HepG2 (cell line): ENCODE measurements around the gene NDUFB7. TPM values are rescaled to one million over a fixed set of nuclear protein-coding genes. Genes with fewer than 3 reads are reported as not detected.

Source experiments
- ATAC-seq: fragments of 200-7000 bp; cut with Tn5 transposase; 3 replicates; pipeline ENCODE4 v1.9.1; 2020; ENCODE audit warnings: mild to moderate bottlenecking, moderate library complexity
- Bru-seq: library from RNA; stranded (reverse); fragments of 400-500 nt; gene quantifications from one replicate; lab custom pipeline; 2021; lab: Mats Ljungman, UMichigan
- BruChase-seq, 2 experiments: library from RNA; stranded (reverse); fragments of 400-500 nt; gene quantifications; one replicate each; lab custom pipeline; 2021; lab: Mats Ljungman, UMichigan
- BruUV-seq: library from RNA; stranded (reverse); fragments of 400-500 nt; replicated peaks from 2 replicates; lab custom pipeline; 2021; lab: Mats Ljungman, UMichigan
- CTCF ChIA-PET: fragments of 300-600 bp; formaldehyde crosslinking; extraction: SDS; loops from one replicate; lab custom pipeline; 2021; ENCODE audit warnings: low total read pairs, inconsistent platforms, low intra/inter-chr PET ratio; lab: Yijun Ruan, JAX
- POLR2A ChIA-PET: fragments of 350-600 bp; sonication (Branson Sonifier 250); formaldehyde crosslinking; loops from one replicate; lab custom pipeline; 2020; ENCODE audit warnings: antibody characterized with exemption, inconsistent platforms; lab: Yijun Ruan, JAX
- DNase-seq: peaks from one replicate; pipeline ENCODE4 v3.0.0-alpha.2; 2015; ENCODE audit warnings: low spot score
- FAIRE-seq: peaks from 3 replicates; lab custom pipeline; 2011; peaks lifted over from hg19 to GRCh38; lab: Jason Lieb, UNC
- H2AFZ ChIP-seq: one replicate; pipeline ENCODE4 v1.6.1; 2011; ENCODE audit warnings: low read length, inconsistent platforms
- H3K27ac ChIP-seq: fragments of 300-600 bp; 3 replicates; pipeline ENCODE4 v1.8.0; 2011; ENCODE audit warnings: mixed run types, mild to moderate bottlenecking, mixed read lengths, low read length, inconsistent platforms; ENCODE audit not compliant: insufficient read depth; ENCODE audit errors: extremely low read length
- H3K27me3 ChIP-seq, 2 experiments: fragments of 200-600 bp in 1 of 2; 2 replicates in 1 of 2; 3 replicates in 1 of 2; pipeline versions ENCODE4 v1.6.0 to v1.8.0; 2011; ENCODE audit warnings: low read length in 2 of 2, mild to moderate bottlenecking in 2 of 2, moderate library complexity in 2 of 2, inconsistent platforms in 1 of 2; ENCODE audit not compliant: insufficient read depth in 2 of 2, control insufficient read depth in 1 of 2
- H3K36me3 ChIP-seq, 2 experiments: fragments of 200-600 bp in 1 of 2; replicated peaks in 1 of 2; 2 replicates in 1 of 2; 3 replicates in 1 of 2; pipeline versions ENCODE4 v1.5.1 to v1.8.0; 2011; ENCODE audit warnings: low read length in 2 of 2, inconsistent platforms in 1 of 2; ENCODE audit not compliant: insufficient read depth in 2 of 2, control insufficient read depth in 1 of 2
- H3K4me1 ChIP-seq: 2 replicates; pipeline ENCODE4 v1.5.1; 2012; ENCODE audit warnings: low read length, inconsistent platforms; ENCODE audit not compliant: insufficient read depth
- H3K4me2 ChIP-seq: 2 replicates; pipeline ENCODE4 v1.6.0; 2011; ENCODE audit warnings: low read depth, low read length, inconsistent platforms
- H3K4me3 ChIP-seq, 3 experiments: fragments of 200-600 bp in 1 of 3; sonication (generic), shearing (Covaris generic) in 1 of 3; replicated peaks in 1 of 3; 2 replicates each; pipeline ENCODE4 v1.5.1; 2011 to 2016; ENCODE audit warnings: low read length in 3 of 3, inconsistent platforms in 2 of 3, low read depth in 2 of 3, mild to moderate bottlenecking in 2 of 3, control low read depth in 1 of 3, mixed read lengths in 1 of 3; ENCODE audit not compliant: insufficient read depth in 1 of 3
- H3K79me2 ChIP-seq: one replicate; pipeline ENCODE4 v1.6.1; 2011; ENCODE audit warnings: low read length, inconsistent platforms; ENCODE audit not compliant: insufficient read depth
- H3K9ac ChIP-seq: 2 replicates; pipeline ENCODE4 v1.6.0; 2011; ENCODE audit warnings: mild to moderate bottlenecking, low read depth, low read length, inconsistent platforms; ENCODE audit not compliant: insufficient read depth
- H3K9me3 ChIP-seq: 2 replicates; pipeline ENCODE4 v1.5.1; 2012; ENCODE audit warnings: mild to moderate bottlenecking, low read length
- H4K20me1 ChIP-seq: 2 replicates; pipeline ENCODE4 v1.6.0; 2011; ENCODE audit warnings: inconsistent platforms, mild to moderate bottlenecking, low read length, moderate library complexity; ENCODE audit not compliant: insufficient read depth
- CAMTA2 ChIP-seq: sonication (generic); formaldehyde crosslinking; IDR thresholded peaks from 2 replicates; pipeline ENCODE4 v1.4.0; 2020; ENCODE audit warnings: mild to moderate bottlenecking, missing genetic modification reagents, borderline replicate concordance
- GATAD1 ChIP-seq: IDR thresholded peaks from 2 replicates; pipeline ENCODE4 v1.6.1; 2016; ENCODE audit warnings: missing genetic modification reagents, missing compliant biosample characterization
- JARID2 ChIP-seq: sonication (generic); formaldehyde crosslinking; IDR thresholded peaks from 2 replicates; pipeline ENCODE4 v1.8.1; 2023; ENCODE audit warnings: missing genetic modification reagents, inconsistent platforms; ENCODE audit not compliant: insufficient replicate concordance
- JUN ChIP-seq: sonication (generic); formaldehyde crosslinking; IDR thresholded peaks from 2 replicates; pipeline ENCODE4 v1.4.0; 2020; ENCODE audit warnings: mild to moderate bottlenecking, missing genetic modification reagents
- MAFG ChIP-seq: sonication (generic); formaldehyde crosslinking; IDR thresholded peaks from 2 replicates; pipeline ENCODE4 v1.5.1; 2020; ENCODE audit warnings: mild to moderate bottlenecking, missing genetic modification reagents
- MXD4 ChIP-seq: IDR thresholded peaks from 2 replicates; pipeline ENCODE4 v1.6.1; 2016; ENCODE audit warnings: mild to moderate bottlenecking, missing biosample characterization, missing genetic modification reagents
- NR2F2 ChIP-seq: IDR thresholded peaks from 2 replicates; pipeline ENCODE4 v1.6.1; 2012; ENCODE audit warnings: low read depth, inconsistent platforms, borderline replicate concordance
- POGZ ChIP-seq: sonication (generic); formaldehyde crosslinking; IDR thresholded peaks from 2 replicates; pipeline ENCODE4 v1.4.0; 2020; ENCODE audit warnings: mild to moderate bottlenecking, missing genetic modification reagents
- RBM39 ChIP-seq: fragments of 200-400 bp; formaldehyde crosslinking; IDR thresholded peaks from one replicate; pipeline ENCODE4 v1.6.1; 2018; ENCODE audit warnings: antibody characterized with exemption, mild to moderate bottlenecking, low read depth, low read length; ENCODE audit not compliant: poor library complexity, severe bottlenecking
- SUZ12 ChIP-seq: fragments of 150-350 bp; IDR thresholded peaks from 2 replicates; pipeline ENCODE4 v1.6.1; 2014; ENCODE audit warnings: low read depth, low read length
- ZNF567 ChIP-seq: sonication (generic); formaldehyde crosslinking; IDR thresholded peaks from 2 replicates; pipeline ENCODE4 v1.8.1; 2023; ENCODE audit warnings: mild to moderate bottlenecking, missing genetic modification reagents, borderline replicate concordance
- ZNF605 ChIP-seq: sonication (generic); formaldehyde crosslinking; IDR thresholded peaks from 2 replicates; pipeline ENCODE4 v1.8.0; 2022; ENCODE audit warnings: mild to moderate bottlenecking, missing genetic modification reagents
- WGBS: methylation state at CpG from one replicate; pipeline ENCODE4 v1.1.6; 2017; ENCODE audit warnings: low lambda C conversion rate; 5-methylcytosine and 5-hydroxymethylcytosine counted together
- in situ Hi-C: cut with HindIII; loops from 2 replicates; pipeline ENCODE4 v1.10.0; 2017; ENCODE audit warnings: low pct_unique_long_range_greater_than_20kb; ENCODE audit not compliant: extremely low pct_ligation_motif_present
- intact Hi-C: fragments of 100-400 bp; cut with micrococcal nuclease; formaldehyde crosslinking; loops from one replicate; pipeline ENCODE4 v1.10.0; 2022; ENCODE audit not compliant: unreplicated experiment
- long read RNA-seq, 2 experiments: library from RNA in 1 of 2; library from polyadenylated mRNA in 1 of 2; stranded (forward) in 1 of 2; unstranded in 1 of 2; transcript quantifications; one replicate each; pipeline ENCODE4 v2.0.0, GENCODE V29; 2019 to 2022
- polyA minus RNA-seq, 3 experiments: library from RNA; depleted of rRNA, polyadenylated mRNA; stranded (reverse); fragments of >200 nt; gene quantifications; 2 replicates each; pipeline ENCODE4 v1.2.3, GENCODE V29; 2011; ENCODE audit warnings: low replicate concordance in 1 of 3
- polyA plus RNA-seq, 8 experiments: library from polyadenylated mRNA; depleted of rRNA in 3 of 8; stranded (reverse) in 7 of 8; unstranded in 1 of 8; fragments of >200 nt; fragmentation: Illumina TruSeq in 4 of 8; extraction: Trizol in 4 of 8; gene quantifications; 2 replicates each; pipeline versions ENCODE4 v1.2.1 to v1.2.3, GENCODE V29; 2011 to 2016; ENCODE audit warnings: low read depth in 4 of 8, missing spikeins in 1 of 8, mixed read lengths in 1 of 8; ENCODE audit not compliant: insufficient read depth in 1 of 8
- total RNA-seq, 5 experiments: library from RNA; depleted of rRNA; stranded (reverse); fragments of >200 nt; fragmentation: Illumina TruSeq; extraction: Trizol; gene quantifications; 2 replicates each; pipeline ENCODE4 v1.2.3, GENCODE V29; 2016; ENCODE audit warnings: low read depth in 1 of 5
- TF ChIP-seq, protein P1 (sequence below): sonication (generic); formaldehyde crosslinking; IDR thresholded peaks from 2 replicates; pipeline ENCODE4 v1.5.1; 2020; ENCODE audit warnings: missing genetic modification reagents, mild to moderate bottlenecking, borderline replicate concordance
- TF ChIP-seq, protein P2 (sequence below): sonication (generic); formaldehyde crosslinking; IDR thresholded peaks from 2 replicates; pipeline ENCODE4 v1.4.0; 2020; ENCODE audit warnings: missing genetic modification reagents
- TF ChIP-seq, protein P3 (sequence below): sonication (generic); formaldehyde crosslinking; IDR thresholded peaks from 2 replicates; pipeline ENCODE4 v1.5.0; 2020; ENCODE audit warnings: missing genetic modification reagents, mild to moderate bottlenecking, borderline replicate concordance

The NDUFB7 gene
- 198 and 244 TPM in 2 replicates for total RNA-seq (2016; rRNA removed; fragmentation: Illumina TruSeq; extraction: Trizol)
- total RNA-seq (2016; cell fraction: cytosol; rRNA removed; fragmentation: Illumina TruSeq; extraction: Trizol; ENCODE audit: low read depth): 82.1 and 95.0 TPM in 2 replicates
- 211 and 273 TPM in 2 replicates for total RNA-seq (2016; cell fraction: insoluble cytoplasmic fraction; rRNA removed; fragmentation: Illumina TruSeq; extraction: Trizol)
- 110 and 154 TPM in 2 replicates for total RNA-seq (2016; cell fraction: membrane; rRNA removed; fragmentation: Illumina TruSeq; extraction: Trizol)
- total RNA-seq (2016; cell fraction: nucleus; rRNA removed; fragmentation: Illumina TruSeq; extraction: Trizol): 70.6 and 78.7 TPM in 2 replicates
- 156 and 192 TPM in 2 replicates for polyA plus RNA-seq (2011; rRNA removed)
- 190 and 437 TPM in 2 replicates for polyA plus RNA-seq (2011; cell fraction: cytosol; rRNA removed)
- polyA plus RNA-seq (2011; cell fraction: nucleus; rRNA removed): 175 and 191 TPM in 2 replicates
- polyA plus RNA-seq (2012): 61.7 and 64.5 TPM in 2 replicates
- 81.2 and 92.7 TPM in 2 replicates for polyA plus RNA-seq (2016; cell fraction: cytosol; fragmentation: Illumina TruSeq; extraction: Trizol; ENCODE audit: low read depth)
- 241 and 259 TPM in 2 replicates for polyA plus RNA-seq (2016; cell fraction: insoluble cytoplasmic fraction; fragmentation: Illumina TruSeq; extraction: Trizol; ENCODE audit: low read depth)
- 104 and 120 TPM in 2 replicates for polyA plus RNA-seq (2016; cell fraction: membrane; fragmentation: Illumina TruSeq; extraction: Trizol; ENCODE audit: low read depth)
- polyA plus RNA-seq (2016; cell fraction: nucleus; fragmentation: Illumina TruSeq; extraction: Trizol; ENCODE audit: insufficient read depth, low read depth): 132 and 145 TPM in 2 replicates
- polyA minus RNA-seq (2011; rRNA and poly(A)+ RNA removed; ENCODE audit: low replicate concordance): 70.0 and 85.2 TPM in 2 replicates
- polyA minus RNA-seq (2011; cell fraction: cytosol; rRNA and poly(A)+ RNA removed): 35.3 and 38.9 TPM in 2 replicates
- polyA minus RNA-seq (2011; cell fraction: nucleus; rRNA and poly(A)+ RNA removed): 12.1 and 13.1 TPM in 2 replicates
- percentile 62 among the genes with signal in this experiment for Bru-seq, nascent RNA
- BruChase-seq, experiment 1, labeled RNA remaining after a 6-hour chase: percentile 68 among the genes with signal in this experiment
- percentile 62 among the genes with signal in this experiment for BruChase-seq, experiment 2, labeled RNA remaining after a 2-hour chase
- long read RNA-seq, experiment 1, transcript NDUFB7-201 (3 exons, 531 nt): major isoform, 206 of 208 reads
- long read RNA-seq, experiment 1, partial matches to known transcripts: 2 of 208 reads
- long read RNA-seq, experiment 1, other reads (novel, unspliced or antisense): 0 of 208 reads
- long read RNA-seq, experiment 2, transcript NDUFB7-201 (3 exons, 531 nt): major isoform, 176 of 181 reads
- long read RNA-seq, experiment 2, partial matches to known transcripts: 3 of 181 reads
- long read RNA-seq, experiment 2, other reads (novel, unspliced or antisense): 2 of 181 reads

DNA sequence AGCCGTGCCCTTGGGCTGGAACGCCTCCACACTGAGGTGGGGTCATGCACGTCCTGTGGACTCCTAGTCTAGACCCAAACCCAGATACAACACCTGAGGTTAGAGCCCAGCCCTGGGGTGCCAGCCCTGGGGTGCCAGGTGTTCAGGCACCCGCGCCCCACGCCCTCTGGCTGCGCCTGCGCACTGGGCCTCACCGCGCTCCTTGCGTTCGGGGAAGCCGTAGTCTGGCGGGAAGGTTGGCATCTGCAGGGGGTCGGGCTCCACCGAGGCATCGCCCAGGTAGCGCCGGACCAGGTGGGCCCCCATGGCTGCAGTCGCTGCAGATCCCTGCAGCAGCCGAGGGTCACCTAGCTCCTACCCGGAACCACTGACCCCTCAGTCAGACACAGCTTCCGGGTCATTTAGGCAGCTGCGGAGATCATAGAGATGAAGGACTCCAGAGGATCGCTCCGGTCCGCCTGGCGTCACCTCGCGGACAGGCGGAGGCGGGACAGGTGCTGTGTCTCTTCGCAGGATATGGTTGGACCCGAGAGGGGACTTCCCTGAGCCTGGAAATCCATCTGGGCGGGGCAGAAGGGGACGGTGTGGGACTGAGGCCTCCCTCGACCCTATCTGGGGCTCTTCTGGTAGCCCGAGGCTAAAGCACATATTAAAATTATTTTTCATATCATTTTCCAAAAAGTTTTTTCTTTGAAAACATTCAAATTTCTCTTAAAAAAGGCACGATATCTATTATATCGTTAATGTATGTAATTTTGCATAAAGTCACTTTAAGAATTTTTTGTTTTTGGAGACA, at the start of gene NDUFB7:
Gene NDUFB7, minus strand, starts transcription at position 372 of the 796 bp plus-strand sequence. Its CDS starts 66 bp downstream, at position 306.
- CTCF ChIA-PET: interaction anchor here (0.9 to 1.0 kb wide), 3 partner anchors 15 to 114 kb away, joined by 3 to 4 read pairs (median 3); no protein-coding TSS in a partner anchor
- Histone ChIP-seq H3K27ac (peak within 1 kb of the TSS; percentile 54), H3K9me3 (no peaks in the 10 kb centered on the region), H2AFZ (no peak within 1 kb of the TSS), H3K36me3 (peaks cover 2 to 5% of the 10 kb centered on the region in 2 experiments; a peak in 2 of 5 replicates), H3K9ac (peak within 1 kb of the TSS; percentile 85), H3K27me3 (no peaks in the 10 kb centered on the region; a peak in 1 of 5 replicates), H3K4me1 (peaks cover 50% of the 10 kb centered on the region), H3K4me3 (peak within 1 kb of the TSS; percentile 81 to 99 (median 94)), H4K20me1 (no peaks in the 10 kb centered on the region), H3K4me2 (peak within 1 kb of the TSS; percentile 80), H3K79me2 (peaks cover 13% of the 10 kb centered on the region)
- intact Hi-C loops (no loop called here), in situ Hi-C loops (loop anchor here (5.0 kb wide), 1 partner anchor 115 kb away; no protein-coding TSS in a partner anchor)
- POLR2A ChIA-PET: interaction anchor here (0.6 to 4.6 kb wide), 9 partner anchors 18 to 435 kb away, joined by 3 to 40 read pairs (median 6); partner anchors contain the start of genes DNAJB1 and ZNF333
- FAIRE-seq (peak; percentile 92), DNase-seq (peak; percentile 92), ATAC-seq (peak; percentile 95)
- TSS peak; percentile 72 for BruUV-seq
- under 1% methylated on average over 19 of the region's 40 CpGs for WGBS
- TF ChIP-seq, protein P1, sequence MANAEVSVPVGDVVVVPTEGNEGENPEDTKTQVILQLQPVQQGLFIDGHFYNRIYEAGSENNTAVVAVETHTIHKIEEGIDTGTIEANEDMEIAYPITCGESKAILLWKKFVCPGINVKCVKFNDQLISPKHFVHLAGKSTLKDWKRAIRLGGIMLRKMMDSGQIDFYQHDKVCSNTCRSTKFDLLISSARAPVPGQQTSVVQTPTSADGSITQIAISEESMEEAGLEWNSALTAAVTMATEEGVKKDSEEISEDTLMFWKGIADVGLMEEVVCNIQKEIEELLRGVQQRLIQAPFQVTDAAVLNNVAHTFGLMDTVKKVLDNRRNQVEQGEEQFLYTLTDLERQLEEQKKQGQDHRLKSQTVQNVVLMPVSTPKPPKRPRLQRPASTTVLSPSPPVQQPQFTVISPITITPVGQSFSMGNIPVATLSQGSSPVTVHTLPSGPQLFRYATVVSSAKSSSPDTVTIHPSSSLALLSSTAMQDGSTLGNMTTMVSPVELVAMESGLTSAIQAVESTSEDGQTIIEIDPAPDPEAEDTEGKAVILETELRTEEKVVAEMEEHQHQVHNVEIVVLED (CRISPR knock-in tag): peak; percentile 81; the same call in 1 of the 2 replicates
- TF ChIP-seq ZNF605 (CRISPR knock-in tag) (peak; percentile 61; the same call in 1 of the 2 replicates), MXD4 (CRISPR knock-in tag) (peak; percentile 76), POGZ (peak; percentile 91), CAMTA2 (CRISPR knock-in tag) (no peak), NR2F2 (peak; percentile 21; the same call in 1 of the 2 replicates), RBM39 (peak; percentile 78), JUN (CRISPR knock-in tag) (no peak), MAFG (CRISPR knock-in tag) (no peak), JARID2 (CRISPR knock-in tag) (peak; percentile 83), SUZ12 (no peak), ZNF567 (CRISPR knock-in tag) (peak; percentile 93), GATAD1 (CRISPR knock-in tag) (peak; percentile 98)
- TF ChIP-seq, protein P2, sequence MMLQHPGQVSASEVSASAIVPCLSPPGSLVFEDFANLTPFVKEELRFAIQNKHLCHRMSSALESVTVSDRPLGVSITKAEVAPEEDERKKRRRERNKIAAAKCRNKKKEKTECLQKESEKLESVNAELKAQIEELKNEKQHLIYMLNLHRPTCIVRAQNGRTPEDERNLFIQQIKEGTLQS (CRISPR knock-in tag): peak; percentile 40
- TF ChIP-seq, protein P3, sequence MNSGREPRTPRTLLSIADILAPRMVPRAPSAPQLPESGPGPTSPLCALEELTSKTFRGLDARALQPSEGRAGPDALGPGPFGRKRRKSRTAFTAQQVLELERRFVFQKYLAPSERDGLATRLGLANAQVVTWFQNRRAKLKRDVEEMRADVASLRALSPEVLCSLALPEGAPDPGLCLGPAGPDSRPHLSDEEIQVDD (CRISPR knock-in tag): no peak
